Chondrocyte (in vitro differentiated cells): ENCODE measurements around the gene GAPDHS. TPM values are rescaled to one million over a fixed set of nuclear protein-coding genes. Genes with fewer than 3 reads are reported as not detected.

Experiments
- DNase-seq: peaks from one replicate; pipeline ENCODE4 v3.0.0; 2021; ENCODE audit warnings: mixed read lengths, low spot score
- H3K27ac Mint-ChIP-seq: one replicate; pipeline ENCODE4 v1.8.0; 2021; ENCODE audit warnings: mild to moderate bottlenecking, moderate library complexity, mixed read lengths; ENCODE audit not compliant: unreplicated experiment
- H3K27me3 Mint-ChIP-seq: 2 replicates; pipeline ENCODE4 v1.8.0; 2021; ENCODE audit warnings: low read depth, mixed read lengths
- H3K36me3 Mint-ChIP-seq: 2 replicates; pipeline ENCODE4 v1.8.0; 2021; ENCODE audit warnings: low read depth, mixed read lengths
- H3K4me1 Mint-ChIP-seq: 2 replicates; pipeline ENCODE4 v1.8.0; 2021; ENCODE audit warnings: low read depth, mild to moderate bottlenecking, mixed read lengths
- H3K4me3 Mint-ChIP-seq: one replicate; pipeline ENCODE4 v1.8.0; 2021; ENCODE audit warnings: mild to moderate bottlenecking, moderate library complexity, mixed read lengths; ENCODE audit not compliant: unreplicated experiment
- H3K9me3 Mint-ChIP-seq: 2 replicates; pipeline ENCODE4 v1.8.0; 2021; ENCODE audit warnings: low read depth, mixed read lengths
- total RNA-seq: library from RNA; stranded (reverse); gene quantifications from 3 replicates; pipeline ENCODE4 v1.2.1, GENCODE V29; 2021
- TF ChIP-seq, protein P1 (sequence below): fragments of 200-600 bp; sonication (generic); IDR thresholded peaks from 2 replicates; pipeline ENCODE4 v1.5.0; 2021; ENCODE audit warnings: antibody characterized with exemption, mild to moderate bottlenecking, moderate library complexity

Gene GAPDHS
- total RNA-seq, 1 donor from 2014 or later: not detected

GRCh38 chr19:35560271-35560670, 27.0 kb downstream of the GAPDHS start:
- TF ChIP-seq, protein P1, sequence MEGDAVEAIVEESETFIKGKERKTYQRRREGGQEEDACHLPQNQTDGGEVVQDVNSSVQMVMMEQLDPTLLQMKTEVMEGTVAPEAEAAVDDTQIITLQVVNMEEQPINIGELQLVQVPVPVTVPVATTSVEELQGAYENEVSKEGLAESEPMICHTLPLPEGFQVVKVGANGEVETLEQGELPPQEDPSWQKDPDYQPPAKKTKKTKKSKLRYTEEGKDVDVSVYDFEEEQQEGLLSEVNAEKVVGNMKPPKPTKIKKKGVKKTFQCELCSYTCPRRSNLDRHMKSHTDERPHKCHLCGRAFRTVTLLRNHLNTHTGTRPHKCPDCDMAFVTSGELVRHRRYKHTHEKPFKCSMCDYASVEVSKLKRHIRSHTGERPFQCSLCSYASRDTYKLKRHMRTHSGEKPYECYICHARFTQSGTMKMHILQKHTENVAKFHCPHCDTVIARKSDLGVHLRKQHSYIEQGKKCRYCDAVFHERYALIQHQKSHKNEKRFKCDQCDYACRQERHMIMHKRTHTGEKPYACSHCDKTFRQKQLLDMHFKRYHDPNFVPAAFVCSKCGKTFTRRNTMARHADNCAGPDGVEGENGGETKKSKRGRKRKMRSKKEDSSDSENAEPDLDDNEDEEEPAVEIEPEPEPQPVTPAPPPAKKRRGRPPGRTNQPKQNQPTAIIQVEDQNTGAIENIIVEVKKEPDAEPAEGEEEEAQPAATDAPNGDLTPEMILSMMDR: no peak
- no peak for DNase-seq
- Mint-ChIP-seq H3K36me3 (no peaks in the 10 kb centered on the region), H3K4me1 (peaks cover 4% of the 10 kb centered on the region), H3K4me3 (no peak overlapping the region), H3K9me3 (no peaks in the 10 kb centered on the region), H3K27me3 (peaks cover 41% of the 10 kb centered on the region), H3K27ac (no peak overlapping the region)

GRCh38 chr19:35560677-35561076, 27.4 kb downstream of the GAPDHS start:
- Mint-ChIP-seq H3K27me3 (peaks cover 41% of the 10 kb centered on the region), H3K4me3 (no peak overlapping the region), H3K9me3 (no peaks in the 10 kb centered on the region), H3K27ac (no peak overlapping the region), H3K4me1 (peaks cover 4% of the 10 kb centered on the region), H3K36me3 (no peaks in the 10 kb centered on the region)
- DNase-seq: no peak
- TF ChIP-seq, protein P1: no peak

DNA sequence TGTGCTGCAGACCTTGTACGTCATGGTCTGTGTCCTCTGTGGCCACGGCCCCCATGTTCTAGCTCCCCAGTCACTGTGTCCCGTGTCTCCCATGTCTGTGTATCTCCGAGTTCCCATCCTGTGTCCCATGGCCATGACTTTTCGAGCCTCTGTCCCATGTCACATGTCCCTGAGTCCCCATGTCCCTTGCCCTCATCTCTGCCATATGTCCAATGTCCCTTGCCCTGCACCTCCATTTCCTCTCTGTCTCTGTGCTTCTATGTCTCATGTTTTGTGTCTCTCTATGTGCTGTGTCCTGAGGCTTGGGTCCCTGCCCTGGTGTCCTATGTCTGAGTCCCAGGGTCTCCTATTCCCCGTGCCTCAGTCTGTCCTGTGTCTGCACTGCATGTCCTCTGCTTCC, 28.2 kb downstream of the GAPDHS start:
- Mint-ChIP-seq H3K27me3 (peaks cover 41% of the 10 kb centered on the region), H3K36me3 (no peaks in the 10 kb centered on the region), H3K9me3 (no peaks in the 10 kb centered on the region), H3K27ac (no peak overlapping the region), H3K4me3 (no peak overlapping the region), H3K4me1 (peaks cover 4% of the 10 kb centered on the region)
- no peak for DNase-seq
- TF ChIP-seq, protein P1: no peak

GRCh38 chr19:35562336-35562735, 29.1 kb downstream of the GAPDHS start:
- H3K27me3 Mint-ChIP-seq: peaks cover 44% of the 10 kb centered on the region

DNA sequence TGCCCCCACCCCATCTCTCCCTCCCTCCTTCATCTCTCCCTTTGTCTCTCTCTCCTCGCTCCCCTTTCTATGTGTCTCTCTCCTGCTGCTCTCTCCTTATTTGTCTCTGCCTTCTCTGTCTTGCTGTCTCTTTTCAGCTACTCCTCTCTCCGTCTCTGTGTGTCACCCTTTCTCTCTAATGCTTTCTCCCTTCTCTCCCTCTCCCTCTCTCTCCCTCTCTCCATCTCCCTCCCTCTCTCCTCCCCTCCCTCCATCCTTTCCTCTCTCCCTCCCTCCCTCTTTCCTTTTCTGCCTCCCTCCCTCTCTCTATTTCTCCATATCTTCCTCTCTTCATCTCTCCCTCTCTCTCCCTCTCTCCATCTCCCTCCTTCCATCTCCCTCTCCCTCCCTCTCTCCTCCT, 29.5 kb downstream of the GAPDHS start:
- DNase-seq: no peak
- Mint-ChIP-seq H3K4me3 (no peak overlapping the region), H3K36me3 (no peaks in the 10 kb centered on the region), H3K4me1 (peaks cover 2% of the 10 kb centered on the region), H3K9me3 (no peaks in the 10 kb centered on the region), H3K27me3 (peaks cover 43% of the 10 kb centered on the region), H3K27ac (no peak overlapping the region)
- TF ChIP-seq, protein P1: no peak

More at GRCh38 chr19:35562336-35562735, 29.1 kb downstream of the GAPDHS start:
- H3K36me3 Mint-ChIP-seq: no peaks in the 10 kb centered on the region
- no peaks in the 10 kb centered on the region for H3K9me3 Mint-ChIP-seq
- H3K4me3 Mint-ChIP-seq: no peak overlapping the region
- no peak for DNase-seq
- H3K4me1 Mint-ChIP-seq: peaks cover 4% of the 10 kb centered on the region
- no peak overlapping the region for H3K27ac Mint-ChIP-seq
- TF ChIP-seq, protein P1: no peak
